Neural progenitor cell (in vitro differentiated cells): Measurements from ENCODE around the gene CLK1. TPM values are rescaled to one million over a fixed set of nuclear protein-coding genes. Genes with fewer than 3 reads are reported as not detected.

ENCODE experiments used
- DNase-seq: peaks from one replicate; pipeline ENCODE4 v3.0.0-alpha.2; 2016; ENCODE audit warnings: low spot score
- H2AFZ ChIP-seq: fragments of 200-600 bp; sonication (generic); replicated peaks from 2 replicates; pipeline ENCODE4 v1.6.1; 2016; ENCODE audit warnings: antibody characterized with exemption
- H3F3A ChIP-seq: fragments of 200-600 bp; sonication (generic); 2 replicates; pipeline ENCODE4 v1.6.1; 2016; ENCODE audit warnings: antibody characterized with exemption, low read depth
- H3K27ac ChIP-seq: fragments of 200-600 bp; sonication (generic); 2 replicates; pipeline ENCODE4 v1.5.1; 2016; ENCODE audit warnings: mild to moderate bottlenecking
- H3K27me3 ChIP-seq: fragments of 200-600 bp; sonication (generic); 2 replicates; pipeline ENCODE4 v1.6.1; 2016; ENCODE audit warnings: mild to moderate bottlenecking, moderate library complexity
- H3K36me3 ChIP-seq: fragments of 200-600 bp; sonication (generic); 2 replicates; pipeline ENCODE4 v1.5.1; 2016
- H3K4me1 ChIP-seq: fragments of 200-600 bp; sonication (generic); 2 replicates; pipeline ENCODE4 v1.6.1; 2016; ENCODE audit warnings: mixed run types
- H3K4me2 ChIP-seq: fragments of 200-600 bp; sonication (generic); 2 replicates; pipeline ENCODE4 v1.6.1; 2016
- H3K4me3 ChIP-seq: fragments of 200-600 bp; sonication (generic); 2 replicates; pipeline ENCODE4 v1.5.1; 2016
- H3K79me2 ChIP-seq: fragments of 200-600 bp; sonication (generic); 2 replicates; pipeline ENCODE4 v1.6.1; 2016; ENCODE audit warnings: low read depth
- H3K9ac ChIP-seq: fragments of 200-600 bp; sonication (generic); 2 replicates; pipeline ENCODE4 v1.6.1; 2016
- H3K9me3 ChIP-seq: fragments of 200-600 bp; sonication (generic); 2 replicates; pipeline ENCODE4 v1.5.1; 2016; ENCODE audit warnings: low read depth
- H4K20me1 ChIP-seq: fragments of 200-600 bp; sonication (generic); 2 replicates; pipeline ENCODE4 v1.6.1; 2016; ENCODE audit warnings: low read depth
- H3K27ac Mint-ChIP-seq: 3 replicates; pipeline ENCODE4 v1.8.0; 2021; ENCODE audit warnings: mixed read lengths
- H3K27me3 Mint-ChIP-seq: 2 replicates; pipeline ENCODE4 v1.8.0; 2022; ENCODE audit warnings: low read depth, mild to moderate bottlenecking, inconsistent platforms, moderate library complexity, mixed read lengths; ENCODE audit not compliant: insufficient read depth
- H3K36me3 Mint-ChIP-seq: 3 replicates; pipeline ENCODE4 v1.8.0; 2021; ENCODE audit warnings: mixed read lengths
- H3K4me1 Mint-ChIP-seq: 3 replicates; pipeline ENCODE4 v1.8.0; 2021; ENCODE audit warnings: mixed read lengths
- H3K4me3 Mint-ChIP-seq: 3 replicates; pipeline ENCODE4 v1.8.0; 2021; ENCODE audit warnings: mild to moderate bottlenecking, moderate library complexity, mixed read lengths
- H3K9me3 Mint-ChIP-seq: 3 replicates; pipeline ENCODE4 v1.8.0; 2020; ENCODE audit warnings: mixed read lengths
- EZH2 ChIP-seq: fragments of 200-600 bp; sonication (generic); IDR thresholded peaks from 2 replicates; pipeline ENCODE4 v1.6.1; 2017; ENCODE audit warnings: antibody characterized with exemption, mild to moderate bottlenecking, moderate library complexity
- EZH2phosphoT487 ChIP-seq: fragments of 200-600 bp; sonication (generic); IDR thresholded peaks from 2 replicates; pipeline ENCODE4 v1.6.1; 2017; ENCODE audit warnings: antibody characterized with exemption
- small RNA-seq: library from RNA; depleted of rRNA; stranded (forward); fragments of <200 nt; gene quantifications from one replicate; pipeline ENCODE3, GENCODE V24; 2015
- total RNA-seq: library from RNA; depleted of rRNA; stranded (reverse); fragments of >200 nt; gene quantifications from 2 replicates; pipeline ENCODE4 v1.2.3, GENCODE V29; 2015; ENCODE audit warnings: low replicate concordance
- TF ChIP-seq, protein P1 (sequence below): fragments of 200-600 bp; sonication (generic); IDR thresholded peaks from 2 replicates; pipeline ENCODE4 v1.5.1; 2017; ENCODE audit warnings: antibody characterized with exemption, mild to moderate bottlenecking

CLK1 gene
- total RNA-seq, 1 donor from 2014 or later = 253 TPM

DNA sequence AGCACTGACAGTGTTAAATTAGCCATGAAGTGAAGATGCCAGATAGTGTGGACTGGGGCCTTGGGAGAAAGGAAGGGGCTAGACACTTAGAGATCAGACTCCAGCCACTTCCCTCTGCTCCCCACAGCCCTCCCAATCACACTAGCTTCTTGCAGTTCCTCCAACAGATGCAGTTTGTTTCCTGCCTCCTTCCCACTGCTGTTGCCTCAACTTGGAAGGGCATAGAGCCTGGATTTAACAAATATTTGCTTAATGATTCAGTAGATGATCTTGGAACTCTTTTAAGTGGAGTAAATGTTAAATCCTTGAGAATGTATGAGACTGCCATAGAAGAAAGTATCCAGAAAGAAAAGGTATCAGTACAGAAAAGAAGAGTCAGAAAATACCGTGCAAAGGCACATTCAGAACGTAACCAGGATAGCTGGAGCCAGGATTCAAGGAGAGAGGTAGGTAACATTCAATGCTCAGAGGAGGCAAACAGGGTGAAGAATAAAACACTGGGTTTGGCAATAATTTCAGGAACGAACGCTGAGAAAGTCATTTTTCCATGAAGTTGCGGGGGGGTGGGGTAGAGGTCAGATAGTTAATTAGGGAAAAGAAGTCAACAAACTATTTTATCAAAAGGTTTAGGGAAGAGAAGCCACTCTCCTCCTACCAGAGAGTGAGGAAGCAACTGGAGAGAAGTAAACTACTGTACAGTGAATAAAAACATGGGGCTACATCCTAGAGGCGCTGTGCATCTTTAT, 54.0 kb downstream of the CLK1 start:
- Mint-ChIP-seq H3K4me3 (peak overlapping the region; percentile 94), H3K4me1 (peaks cover 30% of the 10 kb centered on the region), H3K27me3 (peaks cover 5% of the 10 kb centered on the region), H3K36me3 (peaks cover 4% of the 10 kb centered on the region), H3K27ac (peak overlapping the region; percentile 24), H3K9me3 (no peaks in the 10 kb centered on the region)
- H3K4me2 ChIP-seq = peak overlapping the region; percentile 85
- H3K4me3 ChIP-seq = peak overlapping the region; percentile 96
- DNase-seq = no peak
- no peaks in the 10 kb centered on the region for H3F3A ChIP-seq
- peaks cover 19% of the 10 kb centered on the region for H3K36me3 ChIP-seq
- H3K9me3 ChIP-seq = no peaks in the 10 kb centered on the region
- peak overlapping the region; percentile 68 for H2AFZ ChIP-seq
- TF ChIP-seq EZH2phosphoT487 (no peak), EZH2 (no peak)
- TF ChIP-seq, protein P1, sequence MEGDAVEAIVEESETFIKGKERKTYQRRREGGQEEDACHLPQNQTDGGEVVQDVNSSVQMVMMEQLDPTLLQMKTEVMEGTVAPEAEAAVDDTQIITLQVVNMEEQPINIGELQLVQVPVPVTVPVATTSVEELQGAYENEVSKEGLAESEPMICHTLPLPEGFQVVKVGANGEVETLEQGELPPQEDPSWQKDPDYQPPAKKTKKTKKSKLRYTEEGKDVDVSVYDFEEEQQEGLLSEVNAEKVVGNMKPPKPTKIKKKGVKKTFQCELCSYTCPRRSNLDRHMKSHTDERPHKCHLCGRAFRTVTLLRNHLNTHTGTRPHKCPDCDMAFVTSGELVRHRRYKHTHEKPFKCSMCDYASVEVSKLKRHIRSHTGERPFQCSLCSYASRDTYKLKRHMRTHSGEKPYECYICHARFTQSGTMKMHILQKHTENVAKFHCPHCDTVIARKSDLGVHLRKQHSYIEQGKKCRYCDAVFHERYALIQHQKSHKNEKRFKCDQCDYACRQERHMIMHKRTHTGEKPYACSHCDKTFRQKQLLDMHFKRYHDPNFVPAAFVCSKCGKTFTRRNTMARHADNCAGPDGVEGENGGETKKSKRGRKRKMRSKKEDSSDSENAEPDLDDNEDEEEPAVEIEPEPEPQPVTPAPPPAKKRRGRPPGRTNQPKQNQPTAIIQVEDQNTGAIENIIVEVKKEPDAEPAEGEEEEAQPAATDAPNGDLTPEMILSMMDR = no peak
- H3K9ac ChIP-seq = no peak overlapping the region
- no peaks in the 10 kb centered on the region for H3K27me3 ChIP-seq
- H4K20me1 ChIP-seq = peaks cover 37% of the 10 kb centered on the region
- peaks cover 17% of the 10 kb centered on the region for H3K4me1 ChIP-seq
- H3K79me2 ChIP-seq = peaks cover 38% of the 10 kb centered on the region
- peak overlapping the region; percentile 9 for H3K27ac ChIP-seq

GRCh38 chr2:200809506-200810251, 54.8 kb downstream of the CLK1 start:
- Histone ChIP-seq H3K4me2 (no peak overlapping the region), H3K27ac (no peak overlapping the region), H3K4me3 (no peak overlapping the region), H3K9me3 (no peaks in the 10 kb centered on the region), H3K9ac (no peak overlapping the region), H3F3A (no peaks in the 10 kb centered on the region), H4K20me1 (peaks cover 29% of the 10 kb centered on the region), H3K4me1 (peaks cover 17% of the 10 kb centered on the region), H3K27me3 (no peaks in the 10 kb centered on the region), H3K79me2 (peaks cover 30% of the 10 kb centered on the region), H2AFZ (peak overlapping the region; percentile 3), H3K36me3 (peaks cover 14% of the 10 kb centered on the region)
- no peaks in the 10 kb centered on the region for H3K9me3 Mint-ChIP-seq
- no peak for DNase-seq
- H3K27ac Mint-ChIP-seq = no peak overlapping the region
- TF ChIP-seq, protein P1 = no peak
- TF ChIP-seq EZH2phosphoT487 = no peak
- no peak for TF ChIP-seq EZH2
- H3K36me3 Mint-ChIP-seq = peaks cover 2% of the 10 kb centered on the region
- peaks cover 30% of the 10 kb centered on the region for H3K4me1 Mint-ChIP-seq
- peak overlapping the region; percentile 94 for H3K4me3 Mint-ChIP-seq
- peaks cover 5% of the 10 kb centered on the region for H3K27me3 Mint-ChIP-seq

Small RNA genes lying within 50 kb of the gene (small RNA-seq; reads per million reads assigned to genes)
- gene RF00019 (not detected), gene RNA5SP115 (not detected), gene RNU6-312P (not detected), gene RNU6-31P (not detected), gene RNU6-762P (not detected)

Other genes with a start within 250 kb of the CLK1 start
- gene BZW1, start 52.7 kb downstream of the CLK1 start, total RNA-seq = 374 and 421 TPM in 2 replicates
- gene PPIL3, start 24.4 kb upstream of the CLK1 start, total RNA-seq = 87.9 and 152 TPM in 2 replicates
- gene NIF3L1, start 24.7 kb upstream of the CLK1 start, total RNA-seq = 69.2 and 79.8 TPM in 2 replicates
- 48.1 and 75.4 TPM in 2 replicates for gene ORC2, start 99.0 kb upstream of the CLK1 start, total RNA-seq
- 6.8 and 9.1 TPM in 2 replicates for gene HYCC2, start 207.0 kb upstream of the CLK1 start, total RNA-seq
- 50.1 and 125 TPM in 2 replicates for gene NDUFB3, start 207.3 kb upstream of the CLK1 start, total RNA-seq